ENCODE data around the gene TCEA2.
A peak's percentile ranks its signal among the peaks of the same experiment; 100 is the strongest.
"Not testable (repeated sequence)": the region's sequence is repeated elsewhere in the genome, so short reads cannot be mapped to it uniquely, and the experiment has no call there.

The TCEA2 gene

DNA sequence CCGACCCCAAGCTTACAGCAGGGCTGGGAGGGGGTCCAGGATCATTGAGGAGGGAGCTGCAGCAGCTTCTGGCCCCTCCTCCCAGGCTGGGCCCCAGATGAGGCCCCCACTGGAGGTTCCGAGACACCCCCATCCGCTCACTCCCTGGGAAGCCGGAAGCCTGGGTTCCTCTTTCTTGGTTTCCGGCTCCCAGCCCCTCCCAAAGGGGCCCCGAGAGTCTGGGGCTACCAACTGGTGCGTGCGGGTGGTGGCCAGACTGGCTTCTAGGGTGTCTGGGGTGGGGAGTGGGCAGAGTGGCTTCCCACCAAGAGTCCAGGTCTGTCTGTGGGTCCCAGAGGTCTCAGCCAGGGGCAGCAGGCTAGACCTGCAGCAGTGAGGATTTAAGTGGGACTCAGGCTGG lies 14.1 kb downstream of the TCEA2 start:
- DNase-seq (ENCODE audit: low read depth in 2 of 2, low spot score in 1 of 2) = no peak

DNA sequence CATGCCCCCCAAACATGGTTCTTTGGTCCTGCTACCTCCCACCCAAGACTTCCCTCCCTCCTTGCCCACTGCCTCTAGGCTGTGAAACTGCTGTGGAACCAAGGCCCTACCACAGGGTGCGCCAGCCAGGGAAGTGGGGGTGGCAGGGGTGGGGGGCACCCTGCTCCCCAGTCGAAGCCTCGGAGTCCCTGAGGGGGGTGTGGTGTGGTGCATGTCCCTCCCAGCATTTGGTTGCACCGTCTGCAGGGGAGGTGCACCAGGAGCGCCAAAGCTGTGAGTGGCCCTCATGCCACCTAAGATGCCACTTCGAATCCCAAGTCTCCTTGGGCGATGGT lies 14.5 kb downstream of the TCEA2 start:
- no peak for DNase-seq (ENCODE audit: low read depth in 2 of 2, low spot score in 1 of 2)

DNA sequence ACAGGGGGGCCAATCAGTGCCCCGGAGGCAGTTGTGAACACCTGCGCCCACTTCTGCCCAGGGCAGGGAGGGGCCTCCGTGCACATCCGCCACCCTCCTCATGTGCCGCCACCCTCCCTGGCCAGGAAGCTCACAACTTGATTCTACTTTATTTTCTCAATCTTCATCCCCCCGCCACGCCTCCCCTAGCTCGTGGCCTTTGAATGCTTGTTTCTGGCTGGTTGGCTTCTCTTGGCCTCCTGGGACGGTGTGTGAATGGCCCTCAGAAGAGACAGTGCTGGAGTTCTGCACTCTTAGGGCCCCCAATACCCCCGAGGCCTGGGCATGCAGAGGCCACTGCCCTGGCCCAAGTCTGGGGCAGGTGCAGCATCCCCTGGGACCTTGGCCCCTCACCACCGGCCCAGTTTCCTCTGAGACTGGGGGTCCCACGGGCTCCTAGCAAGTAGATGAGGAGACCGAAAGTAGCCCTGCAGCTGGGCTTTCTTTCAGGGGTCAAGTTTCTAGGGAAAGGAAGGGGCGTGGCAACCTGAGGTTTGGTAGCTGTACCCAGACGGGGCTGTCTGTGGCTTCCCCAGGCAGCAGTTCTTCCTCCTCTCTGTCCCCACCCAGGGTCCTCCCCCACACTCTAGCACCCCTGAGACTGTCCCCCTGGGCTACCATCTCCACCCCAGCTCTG lies 15.0 kb downstream of the TCEA2 start:
- peak in 1 of 2 donors; percentile 43 for DNase-seq (ENCODE audit: low read depth in 2 of 2, low spot score in 1 of 2)

DNA sequence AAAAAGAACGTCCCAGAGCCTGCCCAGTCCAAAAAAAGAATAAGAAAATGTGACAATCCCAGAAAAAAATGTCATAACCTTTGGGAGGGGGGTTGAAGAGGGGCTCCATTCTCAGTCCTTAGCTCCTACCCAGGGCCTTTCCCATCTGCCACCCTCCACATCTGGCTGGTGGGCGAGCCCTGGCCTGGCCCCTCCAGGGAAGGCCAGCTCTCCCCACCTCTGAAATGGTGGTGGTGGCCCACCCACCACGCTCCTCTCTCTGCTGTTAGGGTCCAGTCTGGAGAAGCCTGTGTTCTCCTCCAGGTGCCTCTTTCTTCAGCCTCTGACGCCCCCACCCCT lies 15.9 kb downstream of the TCEA2 start:
- no peak for DNase-seq (ENCODE audit: low read depth in 2 of 2, low spot score in 1 of 2)

DNA sequence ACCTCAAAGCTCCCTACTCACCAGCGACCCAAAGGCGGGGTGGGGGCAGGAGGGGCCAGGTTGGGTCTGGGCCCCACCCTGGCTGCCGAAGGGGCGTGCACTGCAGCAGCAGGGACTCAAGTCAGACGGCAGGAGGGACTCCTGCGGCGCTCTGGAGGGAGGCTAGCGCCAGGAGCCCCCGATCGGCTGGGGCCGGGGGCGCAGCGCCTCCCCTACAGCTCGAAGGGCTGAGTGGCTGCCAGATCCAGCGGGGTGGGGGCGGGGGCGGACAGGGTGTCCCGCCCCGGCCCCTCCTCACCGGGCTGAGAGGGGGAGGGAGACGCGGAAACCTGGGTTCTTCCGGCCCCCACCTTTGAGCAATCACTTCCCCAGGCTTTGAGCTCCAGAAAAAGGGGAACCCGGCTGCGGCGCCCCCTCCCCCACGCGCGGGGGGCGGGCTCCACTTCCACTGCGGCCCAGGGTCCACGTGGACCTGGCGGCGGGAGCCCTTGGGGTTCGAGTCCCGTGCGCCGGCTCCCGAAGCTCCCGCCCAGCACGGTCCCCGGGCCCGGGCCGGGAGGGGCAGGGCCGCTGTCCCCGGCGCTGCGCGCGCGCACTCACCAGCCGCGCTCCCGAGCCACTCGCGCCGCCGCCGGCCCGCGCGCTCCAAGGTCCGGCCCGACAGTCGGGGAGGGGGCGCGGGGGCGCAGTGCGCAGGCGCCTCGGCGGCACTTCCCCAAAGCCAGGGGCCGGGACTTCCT lies 16.4 kb downstream of the TCEA2 start, which contains the start of gene RGS19:
RGS19 (minus strand) TSS at position 246 of the 740 bp plus-strand sequence. CDS start 2,632 bp downstream, outside the sequence.
- DNase-seq (ENCODE audit: low read depth in 2 of 2, low spot score in 1 of 2) = peak in 1 of 2 donors; percentile 36

DNA sequence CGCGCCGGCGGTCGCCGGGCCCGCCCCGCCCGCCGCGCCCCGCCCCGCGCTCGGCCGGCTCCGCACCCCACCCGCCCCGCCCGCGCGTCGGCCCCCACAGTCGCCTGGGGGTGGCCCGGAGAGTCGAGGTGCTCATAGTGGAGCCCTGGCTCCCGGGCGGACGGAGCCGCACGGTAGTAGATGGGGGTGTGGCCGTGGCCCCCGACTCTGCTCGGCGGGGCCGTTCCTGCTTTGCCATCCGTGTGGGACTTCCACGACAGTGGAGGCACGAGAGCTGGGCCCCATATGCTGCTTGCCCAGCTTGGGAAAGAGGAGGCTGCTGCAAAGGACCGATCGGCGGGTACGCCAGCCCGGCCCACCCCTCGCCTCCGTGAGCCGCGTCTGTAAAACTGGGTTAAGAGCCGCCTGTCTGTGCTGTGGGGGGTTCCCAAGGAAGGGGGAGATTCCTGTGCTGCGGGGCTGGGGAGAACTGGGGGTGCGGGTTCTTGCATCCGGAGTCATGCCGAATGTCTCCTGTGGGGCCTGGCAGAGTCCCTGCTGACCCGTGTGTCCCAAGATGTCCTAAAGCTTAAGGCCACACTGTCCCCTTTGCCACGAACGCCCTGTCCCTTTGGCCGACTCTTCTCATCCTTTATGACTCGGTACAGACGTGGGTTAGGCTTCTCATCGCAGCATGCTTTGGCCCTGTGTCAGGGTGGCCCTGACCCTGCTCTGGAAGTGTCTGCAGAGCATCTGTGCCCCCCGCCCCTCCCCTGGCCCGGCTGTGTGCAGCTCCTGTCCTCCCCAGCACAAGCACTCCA lies 17.2 kb downstream of the TCEA2 start, which contains the start of gene OPRL1:
OPRL1 (plus strand) TSS at position 70 of the 800 bp plus-strand sequence. CDS start 12,639 bp downstream, outside the sequence.
- DNase-seq (ENCODE audit: low read depth in 2 of 2, low spot score in 1 of 2) = no peak

DNA sequence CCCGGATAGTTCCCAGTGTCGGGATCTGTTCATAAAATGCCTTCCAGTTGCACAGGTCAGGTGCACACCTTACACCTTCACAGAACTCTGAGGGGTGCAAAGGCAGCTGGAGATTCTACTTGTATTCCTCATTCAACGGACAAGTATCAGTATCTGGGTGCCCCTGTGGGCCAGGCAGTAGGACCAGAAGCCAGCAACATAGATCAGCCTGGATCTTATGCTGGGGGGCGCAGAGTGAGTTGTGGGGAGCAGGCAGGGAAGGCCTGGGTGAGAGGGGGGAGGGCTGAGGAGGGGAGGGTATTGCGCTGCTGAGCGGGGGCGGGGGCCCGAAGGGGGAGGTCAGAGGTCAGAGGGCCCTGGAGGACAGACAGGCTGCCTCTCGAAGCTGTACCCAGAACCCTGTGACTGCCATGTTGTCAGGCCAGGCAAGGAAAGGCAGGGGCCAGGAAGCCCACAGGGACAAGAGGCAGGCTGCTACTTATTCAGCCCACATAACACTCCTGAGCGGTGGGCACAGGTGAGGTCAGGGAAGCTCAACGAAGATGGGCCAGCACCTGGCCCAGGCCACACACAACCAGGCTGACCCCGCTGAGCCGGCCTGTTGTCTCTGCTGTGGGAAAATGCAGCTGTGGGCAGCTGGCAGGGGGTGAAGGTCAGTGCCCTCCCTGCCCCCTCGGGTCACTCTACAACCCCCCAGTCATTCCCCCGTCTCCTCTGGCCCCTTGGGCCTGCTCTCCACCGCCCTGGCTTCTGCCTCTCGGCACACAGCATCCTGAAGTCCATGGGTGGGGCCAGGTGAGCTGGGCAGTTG lies 18.0 kb downstream of the TCEA2 start:
- no peak for DNase-seq (ENCODE audit: low read depth in 2 of 2, low spot score in 1 of 2)

DNA sequence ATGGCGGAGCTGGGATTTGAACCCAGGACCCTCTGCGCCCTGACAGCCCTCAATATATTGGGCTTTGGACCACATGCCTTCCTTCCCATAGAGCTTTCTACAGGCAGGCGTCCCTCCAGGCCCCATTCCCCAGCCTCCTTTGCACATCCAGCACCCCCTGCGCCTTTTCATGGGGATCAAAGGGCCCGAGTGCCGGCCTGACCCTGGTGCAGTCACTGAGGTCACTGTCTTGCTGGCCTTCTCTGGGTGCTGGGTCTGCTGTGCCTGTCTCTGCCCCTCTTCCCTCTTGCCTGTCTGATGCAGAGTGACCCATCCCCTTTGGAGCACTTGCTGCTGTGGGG lies 18.6 kb downstream of the TCEA2 start:
- no peak for DNase-seq (ENCODE audit: low read depth in 2 of 2, low spot score in 1 of 2)

DNA sequence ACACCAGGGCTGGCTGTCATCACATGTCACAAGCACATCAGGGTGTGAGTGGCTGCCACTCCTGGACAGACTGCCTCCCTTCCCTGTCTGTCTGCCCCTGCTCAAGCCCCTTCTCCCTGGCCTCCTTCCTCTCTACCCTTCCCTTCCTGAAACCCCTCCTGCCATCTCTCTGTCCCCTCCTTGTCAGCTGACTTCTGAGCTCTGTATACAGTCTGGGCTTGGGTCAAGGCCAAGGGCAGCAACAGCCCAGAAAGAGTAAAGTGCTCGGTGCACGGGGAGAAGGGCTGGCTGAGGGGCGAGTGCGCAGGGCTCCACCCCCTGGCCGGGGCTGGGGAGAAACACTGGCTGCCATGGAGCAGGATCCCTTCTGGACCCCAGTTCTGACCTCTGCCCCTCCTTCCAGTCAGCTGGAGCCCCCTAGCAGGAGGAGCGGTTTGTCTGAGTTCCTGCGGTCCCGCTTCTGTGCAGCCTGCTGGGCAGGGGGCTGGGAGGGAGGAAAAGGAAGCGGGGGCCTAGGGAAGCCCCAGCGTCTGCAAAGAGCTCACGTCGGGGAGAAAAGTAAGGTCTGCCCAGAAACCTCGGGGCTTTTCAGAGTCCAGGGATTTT lies 19.2 kb downstream of the TCEA2 start:
- DNase-seq (ENCODE audit: low read depth in 2 of 2, low spot score in 1 of 2) = no peak

DNA sequence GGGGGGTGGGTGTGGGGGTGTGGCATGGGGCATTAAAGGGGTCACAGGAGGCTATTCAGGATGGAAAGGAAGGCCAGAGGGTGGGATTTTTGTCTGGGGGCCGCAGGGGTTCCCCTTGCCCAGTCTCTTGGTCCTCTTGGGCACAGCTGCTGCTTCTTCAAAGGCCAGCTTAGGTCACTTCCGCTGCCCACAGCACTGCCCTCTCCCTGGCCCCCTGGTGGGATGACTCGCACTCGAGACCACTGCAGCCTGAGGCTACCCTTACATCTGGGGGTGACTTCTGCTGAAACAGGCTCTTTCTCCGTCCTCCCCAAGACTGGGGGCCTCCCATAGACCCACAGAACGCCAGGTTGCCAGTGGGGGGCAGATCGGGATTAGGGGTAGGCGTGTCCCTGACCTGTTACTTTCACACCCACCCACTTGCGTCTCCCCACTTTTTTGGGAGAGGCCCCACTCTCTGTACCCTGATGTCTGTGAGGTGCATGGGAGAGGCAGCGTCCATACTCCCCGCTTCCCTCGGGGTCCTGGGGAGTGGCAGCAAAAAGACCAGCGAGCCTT lies 19.9 kb downstream of the TCEA2 start:
- no peak for DNase-seq (ENCODE audit: low read depth in 2 of 2, low spot score in 1 of 2)

DNA sequence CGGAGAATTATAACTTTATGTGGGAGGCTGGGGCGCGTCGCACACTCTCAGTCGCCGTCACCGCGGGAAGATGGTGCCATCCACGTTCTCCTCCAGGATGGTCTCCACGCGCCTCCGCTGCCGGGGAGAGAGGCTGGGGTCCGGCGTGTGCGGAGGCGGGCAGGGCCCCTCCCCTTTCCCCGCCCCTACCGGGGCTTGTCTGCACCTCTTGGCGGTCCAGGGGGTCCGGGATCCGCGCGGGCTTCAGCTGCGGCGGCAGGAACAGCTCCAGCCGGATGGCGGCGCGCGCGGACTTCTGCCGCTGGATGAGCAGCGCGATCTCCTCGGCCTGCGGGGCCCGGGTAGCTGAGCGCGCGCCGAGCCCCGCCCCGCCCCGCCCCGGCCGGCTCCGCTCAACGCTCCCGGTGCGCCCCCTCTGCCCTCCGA lies 20.4 kb downstream of the TCEA2 start:
- peak in 1 of 2 donors; percentile 43 for DNase-seq (ENCODE audit: low read depth in 2 of 2, low spot score in 1 of 2)

DNA sequence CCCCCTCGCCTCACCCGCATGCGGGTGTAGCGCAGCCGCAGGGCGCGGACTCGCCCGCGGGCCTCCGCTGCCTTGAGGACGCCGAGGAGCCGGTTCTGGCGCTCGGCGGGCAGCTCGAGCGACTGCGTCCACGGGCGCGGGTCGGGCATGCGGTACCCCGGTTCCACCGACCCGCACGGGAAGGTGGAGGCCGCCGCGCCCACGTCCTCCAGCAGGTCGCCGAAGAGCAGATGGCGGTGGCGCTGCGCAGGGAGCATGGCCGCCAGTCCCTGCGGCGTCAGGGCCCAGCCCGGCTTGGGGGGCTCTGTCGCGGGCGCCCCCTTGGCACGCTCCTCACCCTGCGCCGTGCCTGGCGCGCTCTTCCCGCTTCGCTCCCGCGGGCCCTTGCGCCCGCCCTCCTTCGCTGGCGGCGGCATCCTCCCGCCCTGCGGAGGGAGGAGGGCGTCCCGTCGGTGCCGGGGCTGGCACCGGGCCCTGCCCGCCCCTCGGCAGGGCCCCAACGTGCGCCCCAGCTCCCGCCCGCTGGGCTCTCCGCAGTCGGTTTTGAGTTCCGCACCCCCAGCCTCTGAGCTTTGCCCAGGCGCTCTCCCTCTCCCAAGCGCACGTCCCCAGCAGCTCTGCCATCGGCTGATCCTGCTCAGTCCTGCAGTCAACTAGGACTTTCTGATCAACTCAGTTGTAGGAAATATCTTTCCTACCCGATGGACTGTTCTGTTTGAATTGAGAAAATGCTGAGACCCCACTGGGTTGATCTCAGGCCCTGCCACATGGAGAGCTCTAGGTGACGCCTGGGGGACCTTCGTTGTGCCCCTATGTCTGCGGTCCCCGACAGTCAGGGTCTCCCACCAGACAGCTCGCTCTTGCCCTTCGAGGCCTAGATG lies 21.0 kb downstream of the TCEA2 start, which contains the start of gene LKAAEAR1:
LKAAEAR1 (minus strand) TSS at position 595 of the 881 bp plus-strand sequence; CDS start at position 416, 179 bp downstream.
- no peak for DNase-seq (ENCODE audit: low read depth in 2 of 2, low spot score in 1 of 2)

DNA sequence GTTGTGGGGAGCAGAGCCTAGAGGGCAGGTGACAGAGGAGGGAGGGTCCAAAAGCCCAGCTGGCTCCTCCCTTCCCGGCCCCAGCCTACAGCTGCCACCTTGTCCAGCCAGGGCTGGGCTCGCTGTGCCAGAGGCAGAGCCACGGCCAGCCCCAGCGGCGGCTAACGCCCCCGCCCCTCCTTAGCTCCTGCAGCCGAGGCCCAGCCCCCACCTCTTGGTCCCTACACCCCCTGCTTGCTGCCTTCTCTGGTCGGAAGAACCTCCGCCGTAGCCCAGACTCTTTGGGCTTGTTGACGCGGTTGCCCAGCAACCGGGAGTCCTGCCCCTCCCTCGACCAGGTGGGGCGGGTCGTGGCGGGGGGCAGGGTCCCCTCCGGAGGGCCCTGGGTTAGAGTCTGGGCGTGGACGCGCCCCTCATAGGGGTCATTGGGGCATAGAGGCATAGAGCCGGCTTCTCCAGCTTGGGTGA lies 21.7 kb downstream of the TCEA2 start:
- no peak for DNase-seq (ENCODE audit: low read depth in 2 of 2, low spot score in 1 of 2)

DNA sequence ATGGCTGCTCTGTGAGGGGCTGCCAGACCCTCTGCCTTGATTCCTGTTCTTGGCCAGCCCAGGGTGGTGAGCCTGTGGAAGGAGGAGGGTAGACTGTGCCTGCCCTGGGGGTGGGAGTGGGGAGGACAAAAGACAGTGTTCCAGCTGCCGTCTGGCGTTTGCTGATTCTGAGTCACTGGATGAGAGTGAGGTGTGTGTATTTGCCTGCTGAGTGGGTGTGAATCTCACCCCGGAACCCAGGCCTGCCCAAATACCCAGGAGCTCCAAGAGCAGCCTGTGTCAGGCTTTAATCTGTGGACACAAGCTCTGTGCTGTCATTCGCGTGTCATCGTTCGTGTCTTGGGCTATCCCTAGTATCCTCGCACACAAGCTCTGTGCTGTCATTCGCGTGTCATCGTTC lies 23.8 kb downstream of the TCEA2 start:
- no peak for DNase-seq (ENCODE audit: low read depth in 2 of 2, low spot score in 1 of 2)

DNA sequence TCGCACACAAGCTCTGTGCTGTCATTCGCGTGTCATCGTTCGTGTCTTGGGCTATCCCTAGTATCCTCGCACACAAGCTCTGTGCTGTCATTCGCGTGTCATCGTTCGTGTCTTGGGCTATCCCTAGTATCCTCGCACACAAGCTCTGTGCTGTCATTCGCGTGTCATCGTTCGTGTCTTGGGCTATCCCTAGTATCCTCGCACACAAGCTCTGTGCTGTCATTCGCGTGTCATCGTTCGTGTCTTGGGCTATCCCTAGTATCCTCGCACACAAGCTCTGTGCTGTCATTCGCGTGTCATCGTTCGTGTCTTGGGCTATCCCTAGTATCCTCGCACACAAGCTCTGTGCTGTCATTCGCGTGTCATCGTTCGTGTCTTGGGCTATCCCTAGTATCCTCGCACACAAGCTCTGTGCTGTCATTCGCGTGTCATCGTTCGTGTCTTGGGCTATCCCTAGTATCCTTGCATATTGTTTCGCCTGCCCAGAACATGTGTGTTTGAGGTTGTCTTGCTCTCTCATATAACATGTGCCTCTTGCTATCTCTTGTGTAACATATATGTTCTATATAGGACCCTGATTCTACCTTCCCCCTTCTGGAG lies 24.3 kb downstream of the TCEA2 start:
- DNase-seq (ENCODE audit: low read depth in 2 of 2, low spot score in 1 of 2) = not testable (repeated sequence)

DNA sequence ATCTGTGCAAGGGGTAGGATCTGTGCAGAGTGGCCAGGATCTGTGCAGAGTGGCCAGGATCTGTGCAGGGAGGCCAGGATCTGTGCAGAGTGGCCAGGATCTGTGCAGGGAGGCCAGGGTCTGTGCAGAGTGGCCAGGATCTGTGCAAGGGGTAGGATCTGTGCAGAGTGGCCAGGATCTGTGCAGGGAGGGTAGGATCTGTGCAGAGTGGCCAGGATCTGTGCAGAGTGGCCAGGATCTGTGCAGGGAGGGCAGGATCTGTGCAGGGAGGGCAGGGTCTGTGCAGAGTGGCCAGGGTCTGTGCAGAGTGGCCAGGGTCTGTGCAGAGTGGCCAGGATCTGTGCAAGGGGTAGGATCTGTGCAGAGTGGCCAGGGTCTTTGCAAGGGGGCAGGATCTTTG lies 25.6 kb downstream of the TCEA2 start:
- not testable (repeated sequence) for DNase-seq (ENCODE audit: low read depth in 2 of 2, low spot score in 1 of 2)

DNA sequence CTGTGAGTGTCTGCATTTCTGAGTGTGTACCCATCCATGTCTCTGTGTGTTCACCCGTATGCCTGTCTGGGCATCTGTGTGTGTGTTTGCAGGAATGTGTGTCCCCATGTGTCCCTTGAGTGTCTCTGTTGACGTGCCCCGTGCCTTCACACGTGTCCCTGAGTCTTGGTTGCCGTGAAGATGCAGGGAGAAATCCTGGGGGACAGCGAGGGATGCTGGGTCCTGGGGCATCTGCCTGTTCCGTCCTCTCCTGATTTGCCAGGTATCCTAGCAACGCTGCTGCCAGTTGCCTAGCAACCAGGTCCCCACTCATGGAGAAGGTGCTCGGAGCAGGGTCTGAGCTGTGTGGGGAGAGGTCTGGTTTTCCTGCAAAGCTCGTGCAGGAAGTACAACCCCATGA lies 27.2 kb downstream of the TCEA2 start:
- no peak for DNase-seq (ENCODE audit: low read depth in 2 of 2, low spot score in 1 of 2)

DNA sequence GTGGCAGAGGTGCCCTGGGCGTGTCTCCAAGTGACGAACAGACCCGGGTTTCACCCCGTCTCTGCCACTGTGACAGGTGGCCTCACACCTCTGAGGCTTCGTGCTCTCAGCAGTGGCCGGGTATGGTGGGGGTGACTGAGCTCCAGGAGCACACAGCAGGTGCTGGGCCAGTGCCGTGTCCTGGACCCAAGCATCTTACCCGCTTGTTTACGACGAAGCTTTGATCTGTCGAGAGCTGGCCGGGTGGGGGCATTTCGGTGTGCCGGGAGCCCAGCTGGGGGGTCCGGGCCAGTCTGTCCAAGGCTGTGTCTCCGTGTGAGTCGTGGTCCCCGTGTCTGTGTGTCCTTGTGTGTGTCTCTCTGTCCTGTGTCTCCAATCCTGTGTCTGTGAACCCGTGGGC lies 28.3 kb downstream of the TCEA2 start:
- no peak for DNase-seq (ENCODE audit: low read depth in 2 of 2, low spot score in 1 of 2)

DNA sequence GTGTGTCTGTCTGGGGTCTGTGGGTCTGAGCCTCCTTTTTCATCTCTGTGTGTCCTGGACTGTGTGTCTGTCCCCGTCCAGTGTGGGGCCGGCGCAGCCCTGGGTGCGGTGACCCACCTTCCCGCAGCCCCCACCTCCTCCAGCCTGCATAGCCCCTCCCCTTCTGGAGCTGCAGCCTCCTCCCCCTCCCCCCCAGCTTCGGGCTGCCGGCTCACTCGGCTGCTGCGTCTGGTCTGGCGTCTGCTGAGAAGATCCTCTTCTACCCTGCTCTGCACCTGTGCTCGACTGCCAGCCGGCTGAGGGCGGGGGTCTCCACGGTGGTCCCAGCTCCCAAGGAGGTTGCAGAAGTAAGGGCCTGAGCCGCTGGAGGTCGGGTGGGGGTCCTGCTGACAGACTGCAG lies 28.8 kb downstream of the TCEA2 start:
- no peak for DNase-seq (ENCODE audit: low read depth in 2 of 2, low spot score in 1 of 2)
